SIG-M5 (cell line): ENCODE results near the gene HAUS7.
"Not testable (repeated sequence)": the region's sequence is repeated elsewhere in the genome, so short reads cannot be mapped to it uniquely, and the experiment has no call there.

ENCODE experiments used
- DNase-seq: peaks from one replicate; lab custom pipeline; 2025; lab: John Stamatoyannopoulos, UW

Gene HAUS7

GRCh38 chrX:153408871-153409351 is 61.5 kb downstream of the HAUS7 start:
- DNase-seq, result no peak

- no peak for DNase-seq
Measured at GRCh38 chrX:153408221-153408721, 62.1 kb downstream of the HAUS7 start.

- no peak for DNase-seq
Measured at GRCh38 chrX:153407736-153408135, 62.6 kb downstream of the HAUS7 start.

GRCh38 chrX:153406903-153407302 is 63.5 kb downstream of the HAUS7 start:
- no peak for DNase-seq

GRCh38 chrX:153406011-153406410 is 64.4 kb downstream of the HAUS7 start:
- no peak for DNase-seq

- DNase-seq, result no peak
Measured at GRCh38 chrX:153405426-153405825, 65.0 kb downstream of the HAUS7 start.

- DNase-seq, result not testable (repeated sequence)
Measured at GRCh38 chrX:153404333-153404732, 66.0 kb downstream of the HAUS7 start.

- no peak for DNase-seq
Measured at GRCh38 chrX:153401133-153401764, 69.1 kb downstream of the HAUS7 start, which contains the start of gene PNMA6E. PNMA6E (minus strand) TSS chrX:153401350; CDS start chrX:153398849, 2,501 bp downstream.

GRCh38 chrX:153400146-153401132 is 69.9 kb downstream of the HAUS7 start:
- no peak for DNase-seq

GRCh38 chrX:153398275-153398960 is 72.0 kb downstream of the HAUS7 start:
- no peak for DNase-seq
